Ovary (tissue), 3 donors: ENCODE results near the gene KIF13A.

ENCODE experiments used
- CTCF ChIP-seq, 3 donors: fragments of 450-650 bp in 2 of 3; fragments of 200-600 bp in 1 of 3; IDR thresholded peaks; one replicate each; pipeline versions ENCODE4 v1.5.1 to v1.8.0; 2016 to 2022; ENCODE audit warnings: antibody characterized with exemption in 3 of 3, mild to moderate bottlenecking in 1 of 3
- EP300 ChIP-seq: sonication (generic); formaldehyde crosslinking; IDR thresholded peaks from one replicate; pipeline ENCODE4 v1.6.1; 2017; ENCODE audit warnings: antibody characterized with exemption
- POLR2A ChIP-seq: fragments of 450-650 bp; IDR thresholded peaks from one replicate; pipeline ENCODE4 v1.6.1; 2017; ENCODE audit warnings: antibody characterized with exemption, mild to moderate bottlenecking, moderate library complexity
- donor health status: DM: no; HTN: no; CAD: no.

GRCh38 chr6:17709476-17709875 is 278.0 kb downstream of the KIF13A start:
- no peak for TF ChIP-seq CTCF (IDR thresholded peaks at IDR 0.05)
- no peak for TF ChIP-seq POLR2A
- no peak for TF ChIP-seq EP300
